Keratinocyte (primary cell): ENCODE data around the gene TOMM22. TPM values are rescaled to one million over a fixed set of nuclear protein-coding genes. Genes with fewer than 3 reads are reported as not detected.

ENCODE experiments used
- DNase-seq: peaks from one replicate; pipeline ENCODE4 v3.0.0-alpha.2; 2011; ENCODE audit warnings: low read depth, missing footprints, low spot score
- FAIRE-seq: peaks from 2 replicates; lab custom pipeline; 2011; peaks lifted over from hg19 to GRCh38; lab: Jason Lieb, UNC
- H2AFZ ChIP-seq: 2 replicates; pipeline ENCODE4 v1.6.0; 2012; ENCODE audit warnings: low read length, control low read depth, inconsistent platforms; ENCODE audit not compliant: control insufficient read depth
- H3K27ac ChIP-seq: 2 replicates; pipeline ENCODE4 v1.5.1; 2011; ENCODE audit warnings: low read length; ENCODE audit not compliant: control insufficient read depth, insufficient read depth
- H3K27me3 ChIP-seq: 3 replicates; pipeline ENCODE4 v1.6.0; 2011; ENCODE audit warnings: low read length; ENCODE audit not compliant: control insufficient read depth, insufficient read depth; ENCODE audit errors: extremely low read depth
- H3K36me3 ChIP-seq, 2 experiments: 2 replicates in 1 of 2; 3 replicates in 1 of 2; pipeline ENCODE4 v1.5.1; 2011; ENCODE audit warnings: low read length in 2 of 2, mild to moderate bottlenecking in 1 of 2; ENCODE audit not compliant: control insufficient read depth in 2 of 2, insufficient read depth in 2 of 2; ENCODE audit errors: extremely low read depth in 1 of 2
- H3K4me1 ChIP-seq: 3 replicates; pipeline ENCODE4 v1.5.1; 2011; ENCODE audit warnings: low read length; ENCODE audit not compliant: control insufficient read depth, insufficient read depth; ENCODE audit errors: extremely low read depth
- H3K4me2 ChIP-seq: 3 replicates; pipeline ENCODE4 v1.6.0; 2011; ENCODE audit warnings: low read depth, low read length; ENCODE audit not compliant: control insufficient read depth, insufficient read depth; ENCODE audit errors: extremely low read depth
- H3K4me3 ChIP-seq, 3 experiments: fragments of 200-600 bp in 1 of 3; sonication (generic) in 1 of 3; 2 replicates in 2 of 3; 3 replicates in 1 of 3; pipeline ENCODE4 v1.5.1; 2011 to 2016; ENCODE audit warnings: low read length in 3 of 3, mild to moderate bottlenecking in 3 of 3, control low read depth in 2 of 3, inconsistent platforms in 1 of 3, low read depth in 1 of 3, mixed read lengths in 1 of 3, mixed run types in 1 of 3, moderate library complexity in 1 of 3; ENCODE audit not compliant: control insufficient read depth in 2 of 3, insufficient read depth in 2 of 3; ENCODE audit errors: extremely low read depth in 1 of 3
- H3K79me2 ChIP-seq: 2 replicates; pipeline ENCODE4 v1.6.0; 2012; ENCODE audit warnings: low read length; ENCODE audit not compliant: control insufficient read depth, insufficient read depth
- H3K9ac ChIP-seq: 3 replicates; pipeline ENCODE4 v1.6.0; 2011; ENCODE audit warnings: low read length; ENCODE audit not compliant: control insufficient read depth, insufficient read depth; ENCODE audit errors: extremely low read depth
- H3K9me1 ChIP-seq: 3 replicates; pipeline ENCODE4 v1.6.0; 2011; ENCODE audit warnings: low read length; ENCODE audit not compliant: control insufficient read depth, insufficient read depth; ENCODE audit errors: extremely low read depth
- H3K9me3 ChIP-seq: 2 replicates; pipeline ENCODE4 v1.5.1; 2012; ENCODE audit warnings: low read depth, low read length; ENCODE audit not compliant: control insufficient read depth
- H4K20me1 ChIP-seq: 3 replicates; pipeline ENCODE4 v1.6.0; 2011; ENCODE audit warnings: low read length; ENCODE audit not compliant: control insufficient read depth, insufficient read depth; ENCODE audit errors: extremely low read depth
- CTCF ChIP-seq, 3 experiments: IDR thresholded peaks in 1 of 3; conservative IDR thresholded peaks in 1 of 3; optimal IDR thresholded peaks in 1 of 3; 2 replicates in 2 of 3; 3 replicates in 1 of 3; pipeline versions ENCODE3 to v1.5.1; 2011; ENCODE audit warnings: low read length in 3 of 3, mild to moderate bottlenecking in 3 of 3, moderate library complexity in 2 of 3, control low read depth in 1 of 3, inconsistent platforms in 1 of 3; ENCODE audit not compliant: insufficient read depth in 2 of 3; ENCODE audit errors: extremely low read depth in 1 of 3
- EZH2 ChIP-seq: IDR thresholded peaks from one replicate; pipeline ENCODE4 v1.6.1; 2012; ENCODE audit warnings: inconsistent platforms, mild to moderate bottlenecking, low read length, moderate library complexity
- dilution Hi-C: fragments of 300-500 bp; cut with MboI; formaldehyde crosslinking; loops from one replicate; pipeline ENCODE4 v1.7.0; 2020; ENCODE audit warnings: low sequenced_read_pairs; ENCODE audit not compliant: extremely low pct_ligation_motif_present
- polyA plus RNA-seq, 5 experiments: library from polyadenylated mRNA; depleted of rRNA in 3 of 5; stranded (reverse) in 3 of 5; stranded (forward) in 1 of 5; unstranded in 1 of 5; fragments of >200 nt; gene quantifications; 1 replicate in 1 of 5; 2 replicates in 3 of 5; 3 replicates in 1 of 5; pipeline versions ENCODE4 v1.2.1 to v1.2.3, GENCODE V29; 2011 to 2012; ENCODE audit warnings: missing spikeins in 2 of 5, low read depth in 1 of 5, low replicate concordance in 1 of 5

TOMM22 gene
- polyA plus RNA-seq, 1 donor (not counting 4 experiments of a cell fraction or from before 2014, with no cell fraction given) = 81.8 TPM

GRCh38 chr22:38684895-38685294, 3.1 kb downstream of the TOMM22 start:
- H3K27me3 ChIP-seq = no peaks in the 10 kb centered on the region
- FAIRE-seq = no peak
- H3K4me3 ChIP-seq = no peak overlapping the region
- DNase-seq = no peak
- H3K79me2 ChIP-seq = peaks cover 22% of the 10 kb centered on the region
- H3K9me1 ChIP-seq = peaks cover 3% of the 10 kb centered on the region
- no peak overlapping the region for H3K27ac ChIP-seq
- no peak overlapping the region for H2AFZ ChIP-seq
- H4K20me1 ChIP-seq = no peaks in the 10 kb centered on the region
- dilution Hi-C loops = no loop called here
- H3K4me1 ChIP-seq = peaks cover 4% of the 10 kb centered on the region
- H3K9ac ChIP-seq = no peak overlapping the region
- H3K9me3 ChIP-seq = no peaks in the 10 kb centered on the region
- no peak overlapping the region for H3K4me2 ChIP-seq
- H3K36me3 ChIP-seq = peaks cover 36 to 48% of the 10 kb centered on the region in 2 experiments
- TF ChIP-seq CTCF (optimal IDR thresholded peaks at IDR 0.05 in 1 of 3, IDR thresholded peaks at IDR 0.05 in 1 of 3, conservative IDR thresholded peaks at IDR 0.05 in 1 of 3; ENCODE audit: extremely low read depth in 1 of 3, insufficient read depth in 2 of 3, low read length in 3 of 3) (no peak), EZH2 (no peak)

GRCh38 chr22:38685761-38686160, 4.0 kb downstream of the TOMM22 start:
- DNase-seq (no peak), FAIRE-seq (no peak)
- Histone ChIP-seq H3K4me3 (no peak overlapping the region), H4K20me1 (no peaks in the 10 kb centered on the region), H3K4me2 (no peak overlapping the region), H3K9ac (no peak overlapping the region), H3K4me1 (peaks cover 4% of the 10 kb centered on the region), H3K27me3 (no peaks in the 10 kb centered on the region), H3K36me3 (peaks cover 37 to 50% of the 10 kb centered on the region in 2 experiments), H3K79me2 (peaks cover 24% of the 10 kb centered on the region), H2AFZ (no peak overlapping the region), H3K9me1 (no peaks in the 10 kb centered on the region), H3K27ac (no peak overlapping the region), H3K9me3 (no peaks in the 10 kb centered on the region)
- dilution Hi-C loops = no loop called here
- TF ChIP-seq CTCF (optimal IDR thresholded peaks at IDR 0.05 in 1 of 3, IDR thresholded peaks at IDR 0.05 in 1 of 3, conservative IDR thresholded peaks at IDR 0.05 in 1 of 3; ENCODE audit: extremely low read depth in 1 of 3, insufficient read depth in 2 of 3, low read length in 3 of 3) (no peak), EZH2 (no peak)
